ENCODE measurements around the gene DRC3.

GRCh38 chr17:17947966-17948365 is 24.7 kb upstream of the DRC3 start:
- TF ChIP-seq, protein P1, sequence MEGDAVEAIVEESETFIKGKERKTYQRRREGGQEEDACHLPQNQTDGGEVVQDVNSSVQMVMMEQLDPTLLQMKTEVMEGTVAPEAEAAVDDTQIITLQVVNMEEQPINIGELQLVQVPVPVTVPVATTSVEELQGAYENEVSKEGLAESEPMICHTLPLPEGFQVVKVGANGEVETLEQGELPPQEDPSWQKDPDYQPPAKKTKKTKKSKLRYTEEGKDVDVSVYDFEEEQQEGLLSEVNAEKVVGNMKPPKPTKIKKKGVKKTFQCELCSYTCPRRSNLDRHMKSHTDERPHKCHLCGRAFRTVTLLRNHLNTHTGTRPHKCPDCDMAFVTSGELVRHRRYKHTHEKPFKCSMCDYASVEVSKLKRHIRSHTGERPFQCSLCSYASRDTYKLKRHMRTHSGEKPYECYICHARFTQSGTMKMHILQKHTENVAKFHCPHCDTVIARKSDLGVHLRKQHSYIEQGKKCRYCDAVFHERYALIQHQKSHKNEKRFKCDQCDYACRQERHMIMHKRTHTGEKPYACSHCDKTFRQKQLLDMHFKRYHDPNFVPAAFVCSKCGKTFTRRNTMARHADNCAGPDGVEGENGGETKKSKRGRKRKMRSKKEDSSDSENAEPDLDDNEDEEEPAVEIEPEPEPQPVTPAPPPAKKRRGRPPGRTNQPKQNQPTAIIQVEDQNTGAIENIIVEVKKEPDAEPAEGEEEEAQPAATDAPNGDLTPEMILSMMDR (IDR thresholded peaks at IDR 0.05 in 2 of 3, conservative IDR thresholded peaks at IDR 0.05 in 1 of 3; ENCODE audit: control insufficient read depth in 2 of 3, extremely low read depth in 1 of 3, insufficient read depth in 1 of 3, low read depth in 3 of 3, low read length in 3 of 3): no peak
- no peak for TF ChIP-seq E2F4 (IDR thresholded peaks at IDR 0.05; ENCODE audit: low read depth, low read length)
- TF ChIP-seq NFIC (IDR thresholded peaks at IDR 0.05; ENCODE audit: low read depth, low read length): no peak
- no peak for TF ChIP-seq SMC3 (IDR thresholded peaks at IDR 0.05; ENCODE audit: borderline replicate concordance, low read length)
